Adrenal gland (tissue), 12 donors: ENCODE measurements around the gene IMPACT. TPM values are rescaled to one million over a fixed set of nuclear protein-coding genes. Genes with fewer than 3 reads are reported as not detected.
A peak's percentile ranks its signal among the peaks of the same experiment; 100 is the strongest.

Source experiments
- DNase-seq, 7 donors: peaks; one replicate each; pipeline ENCODE4 v3.0.0-alpha.2; 2019 to 2020
- H3K27ac ChIP-seq, 5 donors: fragments of 200-600 bp; sonication (generic) in 4 of 5; 1 replicate in 3 of 5; 2 replicates in 2 of 5; pipeline versions ENCODE4 v1.5.1 to v1.8.0; 2016 to 2020; ENCODE audit warnings: mild to moderate bottlenecking in 1 of 5
- H3K27me3 ChIP-seq: fragments of 200-600 bp; 2 replicates; pipeline ENCODE4 v1.8.0; 2021
- H3K36me3 ChIP-seq, 2 donors: fragments of 200-600 bp; replicated peaks in 1 of 2; 1 replicate in 1 of 2; 2 replicates in 1 of 2; pipeline versions ENCODE4 v1.5.1 to v1.8.0; 2018 to 2022
- H3K4me1 ChIP-seq, 2 donors: fragments of 200-600 bp; replicated peaks in 1 of 2; 1 replicate in 1 of 2; 2 replicates in 1 of 2; pipeline versions ENCODE4 v1.5.1 to v1.8.0; 2018 to 2021
- H3K4me3 ChIP-seq, 4 donors: fragments of 200-600 bp; sonication (generic) in 3 of 4; one replicate each; pipeline ENCODE4 v1.5.1; 2016 to 2018
- H3K9me3 ChIP-seq, 3 donors: fragments of 200-600 bp; sonication (generic) in 1 of 3; replicated peaks in 1 of 3; 1 replicate in 2 of 3; 2 replicates in 1 of 3; pipeline versions ENCODE4 v1.5.1 to v1.8.0; 2016 to 2021
- POLR2A ChIP-seq, 2 donors: fragments of 450-650 bp; IDR thresholded peaks; one replicate each; pipeline ENCODE4 v1.6.1; 2017; ENCODE audit warnings: antibody characterized with exemption in 2 of 2, mild to moderate bottlenecking in 2 of 2, moderate library complexity in 1 of 2
- WGBS, 4 donors: extraction: QIAGEN DNeasy Blood & Tissue Kit in 2 of 4; methylation state at CpG; one replicate each; pipeline versions ENCODE4 v1.1.5 to v1.1.7; 2013 to 2017; 5-methylcytosine and 5-hydroxymethylcytosine counted together
- intact Hi-C, 2 donors: fragments of 100-400 bp; cut with DNase I; formaldehyde crosslinking; loops; one replicate each; pipeline versions ENCODE4 v1.14.1 to v1.15.0; 2022 to 2023
- polyA plus RNA-seq, 3 donors: library from polyadenylated mRNA; stranded (reverse); fragments of 200-250 nt in 2 of 3; fragments of 350-450 nt in 1 of 3; fragmentation: Illumina TruSeq in 1 of 3; extraction: RNeasy Lipid Tissue Mini Kit (QIAGEN cat#74804) in 1 of 3; gene quantifications; one replicate each; pipeline ENCODE4 v1.2.3, GENCODE V29; 2013 to 2014
- total RNA-seq, 9 donors: library from RNA; depleted of rRNA in 4 of 9; stranded (reverse); fragments of >200 nt in 4 of 9; fragments of 120-200 nt in 1 of 9; fragmentation: NEBNext Ultra II Directional in 1 of 9; extraction: Animal tissue kit (Norgen Biotek cat#: 25700) in 1 of 9; gene quantifications; one replicate each; pipeline versions ENCODE4 v1.1.0 to v1.2.4, GENCODE V29; 2013 to 2023
- TF ChIP-seq, protein P1 (sequence below), 6 experiments: fragments of 450-650 bp in 4 of 6; fragments of 200-600 bp in 2 of 6; sonication (generic) in 1 of 6; IDR thresholded peaks; 1 replicate in 5 of 6; 2 replicates in 1 of 6; pipeline versions ENCODE4 v1.5.1 to v1.8.0; 2016 to 2021; ENCODE audit warnings: antibody characterized with exemption in 6 of 6, mild to moderate bottlenecking in 2 of 6, moderate library complexity in 1 of 6
- donor health status: healthy with polysubstance abuse.
- donor health status: Bipolar disorder and iron deficiency.
- donor health status: DM: yes; HTN: yes; CAD: no.
- donor health status: DM: no; HTN: no; CAD: no.
- donor health status: DM: no; HTN: no; CAD: no.
- donor health status: DM: yes; HTN: yes; CAD: no.

Gene IMPACT
- total and polyA plus RNA-seq, 12 donors: 16.2 to 60.5 (median 44.7) TPM

DNA sequence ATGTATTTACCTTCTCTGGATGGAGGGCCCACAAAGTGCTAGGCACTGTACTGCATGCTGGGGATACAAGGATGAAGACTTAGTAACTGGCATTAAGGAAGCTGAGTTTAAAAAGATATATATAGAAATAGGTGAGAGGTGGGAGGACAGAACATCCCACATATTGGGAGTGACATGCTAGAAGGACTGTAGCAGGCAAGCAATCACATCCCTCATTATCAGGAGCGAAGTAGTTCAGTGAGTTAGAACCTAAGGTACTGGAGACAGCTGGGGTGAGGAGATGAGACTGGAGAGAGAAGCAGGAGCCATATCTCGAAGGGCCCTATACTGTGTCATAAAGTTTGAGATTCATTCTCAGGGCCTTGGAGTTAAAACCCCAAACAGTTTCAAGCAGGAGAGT is 18.0 kb upstream of the IMPACT start:
- intact Hi-C loops: no loop called here
- H3K27ac ChIP-seq: no peak overlapping the region
- WGBS, 4 donors: 74 to 82% (median 77%) methylated on average over 2 of the region's 2 CpGs
- no peak for TF ChIP-seq POLR2A (IDR thresholded peaks at IDR 0.05)
- TF ChIP-seq, protein P1, sequence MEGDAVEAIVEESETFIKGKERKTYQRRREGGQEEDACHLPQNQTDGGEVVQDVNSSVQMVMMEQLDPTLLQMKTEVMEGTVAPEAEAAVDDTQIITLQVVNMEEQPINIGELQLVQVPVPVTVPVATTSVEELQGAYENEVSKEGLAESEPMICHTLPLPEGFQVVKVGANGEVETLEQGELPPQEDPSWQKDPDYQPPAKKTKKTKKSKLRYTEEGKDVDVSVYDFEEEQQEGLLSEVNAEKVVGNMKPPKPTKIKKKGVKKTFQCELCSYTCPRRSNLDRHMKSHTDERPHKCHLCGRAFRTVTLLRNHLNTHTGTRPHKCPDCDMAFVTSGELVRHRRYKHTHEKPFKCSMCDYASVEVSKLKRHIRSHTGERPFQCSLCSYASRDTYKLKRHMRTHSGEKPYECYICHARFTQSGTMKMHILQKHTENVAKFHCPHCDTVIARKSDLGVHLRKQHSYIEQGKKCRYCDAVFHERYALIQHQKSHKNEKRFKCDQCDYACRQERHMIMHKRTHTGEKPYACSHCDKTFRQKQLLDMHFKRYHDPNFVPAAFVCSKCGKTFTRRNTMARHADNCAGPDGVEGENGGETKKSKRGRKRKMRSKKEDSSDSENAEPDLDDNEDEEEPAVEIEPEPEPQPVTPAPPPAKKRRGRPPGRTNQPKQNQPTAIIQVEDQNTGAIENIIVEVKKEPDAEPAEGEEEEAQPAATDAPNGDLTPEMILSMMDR (IDR thresholded peaks at IDR 0.05): no peak
- no peaks in the 10 kb centered on the region for H3K9me3 ChIP-seq
- H3K4me1 ChIP-seq: no peaks in the 10 kb centered on the region
- H3K27me3 ChIP-seq: peaks cover 9% of the 10 kb centered on the region
- no peaks in the 10 kb centered on the region for H3K36me3 ChIP-seq
- DNase-seq: no peak
- H3K4me3 ChIP-seq: no peak overlapping the region

DNA sequence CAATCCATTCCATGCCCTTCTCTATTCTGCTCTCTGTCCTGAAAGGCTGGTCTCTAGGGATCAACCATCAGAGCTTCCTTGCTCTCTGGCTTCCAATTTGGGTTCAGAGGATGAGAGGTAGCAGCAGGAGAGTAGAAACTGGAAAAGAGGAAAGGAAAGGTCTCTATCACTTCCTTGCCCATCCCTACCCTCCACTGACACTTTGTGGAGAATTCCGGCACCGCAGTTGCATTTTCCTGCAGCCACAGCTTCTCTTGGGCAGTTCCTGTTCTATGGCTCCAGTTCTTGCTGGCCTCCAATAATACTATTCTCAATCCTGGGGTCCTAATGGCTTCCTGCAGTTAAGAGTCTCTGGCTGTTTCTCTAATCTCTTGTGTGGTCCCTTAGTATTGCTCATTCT is 13.3 kb upstream of the IMPACT start:
- intact Hi-C loops: no loop called here
- peaks cover 9% of the 10 kb centered on the region for H3K27me3 ChIP-seq
- TF ChIP-seq, protein P1 (IDR thresholded peaks at IDR 0.05): peak in 3 of 6 experiments; percentile 5 to 30 (median 28)
- TF ChIP-seq POLR2A (IDR thresholded peaks at IDR 0.05): no peak
- no peaks in the 10 kb centered on the region for H3K36me3 ChIP-seq
- peak in 1 of 7 donors; percentile 15 for DNase-seq
- no peaks in the 10 kb centered on the region for H3K9me3 ChIP-seq
- H3K4me1 ChIP-seq: no peaks in the 10 kb centered on the region
- no peak overlapping the region for H3K27ac ChIP-seq
- H3K4me3 ChIP-seq: no peak overlapping the region
- 68 to 88% (median 81%) methylated on average over 2 of the region's 2 CpGs for WGBS, 4 donors

DNA sequence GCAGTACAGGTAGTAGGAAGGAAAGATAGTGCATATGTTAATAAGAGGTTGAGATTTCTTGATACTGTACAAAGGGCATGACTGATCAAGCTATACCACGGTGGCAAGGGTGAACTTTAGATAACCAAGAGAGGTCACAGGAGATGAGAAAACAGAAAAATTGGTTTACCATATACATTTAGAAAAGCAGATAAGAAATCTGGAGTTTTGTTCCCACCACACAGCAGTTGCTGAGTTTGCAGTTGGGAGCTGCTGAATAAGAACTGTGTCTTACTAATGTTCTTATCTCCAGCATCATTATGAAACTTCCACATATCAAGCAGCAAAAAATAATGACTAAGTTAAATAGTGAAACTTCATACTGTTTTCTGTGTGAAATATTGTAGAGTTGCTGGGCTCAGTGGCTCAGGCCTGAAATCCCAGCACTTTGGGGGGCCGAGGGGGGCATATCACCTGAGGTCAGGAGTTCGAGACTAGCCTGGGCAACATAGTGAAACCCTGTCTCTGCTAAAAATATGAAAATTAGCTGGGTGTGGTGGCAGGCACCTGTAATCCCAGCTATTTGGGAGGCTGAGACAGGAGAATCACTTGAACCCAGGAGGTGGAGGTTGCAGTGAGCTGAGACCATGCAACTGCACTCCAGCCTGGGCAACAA is 12.0 kb upstream of the IMPACT start:
- no peaks in the 10 kb centered on the region for H3K9me3 ChIP-seq
- no peak overlapping the region for H3K27ac ChIP-seq
- DNase-seq: no peak
- H3K4me3 ChIP-seq: no peak overlapping the region
- intact Hi-C loops: no loop called here
- TF ChIP-seq, protein P1 (IDR thresholded peaks at IDR 0.05): no peak
- no peak for TF ChIP-seq POLR2A (IDR thresholded peaks at IDR 0.05)
- 73 to 88% (median 82%) methylated on average over 3 of the region's 3 CpGs for WGBS, 4 donors
- H3K4me1 ChIP-seq: no peaks in the 10 kb centered on the region
- H3K36me3 ChIP-seq: no peaks in the 10 kb centered on the region
- peaks cover 9% of the 10 kb centered on the region for H3K27me3 ChIP-seq

DNA sequence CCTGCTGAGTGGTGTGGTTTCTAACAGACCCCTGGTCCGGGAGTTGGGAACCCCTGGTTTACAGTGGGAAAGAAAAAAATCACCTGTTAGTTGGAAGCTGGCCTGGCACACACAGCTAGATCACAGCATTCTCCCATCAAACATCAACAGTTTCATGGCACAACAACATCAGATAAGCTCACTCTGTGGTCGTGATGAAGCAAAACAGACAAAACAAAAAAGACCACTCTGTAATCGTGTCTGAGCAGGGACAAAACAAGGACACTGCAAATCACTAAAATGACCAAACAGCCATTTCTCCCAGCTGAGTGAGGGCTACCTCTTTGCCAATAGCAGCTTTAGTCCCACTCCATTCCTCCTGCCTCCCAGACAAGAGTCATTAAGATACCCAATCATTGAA is 9.0 kb upstream of the IMPACT start:
- Histone ChIP-seq H3K27ac (no peak overlapping the region), H3K9me3 (no peaks in the 10 kb centered on the region), H3K4me3 (no peak overlapping the region), H3K36me3 (no peaks in the 10 kb centered on the region), H3K27me3 (peaks cover 15% of the 10 kb centered on the region), H3K4me1 (no peaks in the 10 kb centered on the region)
- 20 to 39% (median 39%) methylated on average over 3 of the region's 3 CpGs for WGBS, 4 donors
- intact Hi-C loops: no loop called here
- no peak for DNase-seq
- TF ChIP-seq POLR2A (IDR thresholded peaks at IDR 0.05): no peak
- TF ChIP-seq, protein P1 (IDR thresholded peaks at IDR 0.05): no peak
